Measurements from ENCODE around the gene ZBED1. TPM values are rescaled to one million over a fixed set of nuclear protein-coding genes. Genes with fewer than 3 reads are reported as not detected.
"Not testable (repeated sequence)": the region's sequence is repeated elsewhere in the genome, so short reads cannot be mapped to it uniquely, and the experiment has no call there.

ZBED1 gene
- total RNA-seq, 1 donor from 2014 or later = 30.3 TPM

DNA sequence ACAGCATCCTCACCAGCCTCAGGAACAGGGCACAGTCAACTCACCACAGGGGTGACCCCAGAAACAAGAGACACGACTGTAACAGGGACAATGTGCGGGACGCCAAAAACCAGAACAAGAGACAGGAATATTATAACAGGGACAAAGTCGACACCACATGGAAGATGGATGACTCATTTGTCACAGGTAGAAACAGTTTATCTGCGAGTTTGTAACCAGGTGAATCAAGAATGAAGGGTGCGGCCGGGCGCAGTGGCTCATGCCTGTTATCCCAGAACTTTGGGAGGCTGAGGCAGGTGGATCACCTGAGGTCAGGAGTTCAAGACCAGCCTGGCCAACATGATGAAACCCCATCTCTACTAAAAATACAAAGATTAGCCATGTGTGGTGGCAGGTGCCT, 44.7 kb downstream of the ZBED1 start:
- not testable (repeated sequence) for DNase-seq

DNA sequence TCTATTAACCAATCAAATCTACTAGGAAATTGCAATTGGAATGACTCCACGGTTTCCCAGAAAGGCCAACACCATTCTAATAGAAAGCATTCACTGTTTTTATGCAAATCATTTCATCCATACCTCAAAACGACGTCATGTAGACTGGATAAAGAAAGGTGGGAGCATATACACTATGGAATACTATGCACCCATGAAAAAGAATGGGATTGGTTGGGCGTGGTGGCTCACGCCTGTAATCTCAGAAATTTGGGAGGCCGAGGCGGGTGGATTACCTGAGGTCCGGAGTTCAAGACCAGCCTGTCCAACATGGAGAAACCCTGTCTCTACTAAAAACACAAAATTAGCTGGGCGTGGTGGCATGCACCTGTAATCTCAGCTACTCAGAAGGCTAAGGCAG, 46.2 kb downstream of the ZBED1 start:
- DNase-seq = not testable (repeated sequence)

DNA sequence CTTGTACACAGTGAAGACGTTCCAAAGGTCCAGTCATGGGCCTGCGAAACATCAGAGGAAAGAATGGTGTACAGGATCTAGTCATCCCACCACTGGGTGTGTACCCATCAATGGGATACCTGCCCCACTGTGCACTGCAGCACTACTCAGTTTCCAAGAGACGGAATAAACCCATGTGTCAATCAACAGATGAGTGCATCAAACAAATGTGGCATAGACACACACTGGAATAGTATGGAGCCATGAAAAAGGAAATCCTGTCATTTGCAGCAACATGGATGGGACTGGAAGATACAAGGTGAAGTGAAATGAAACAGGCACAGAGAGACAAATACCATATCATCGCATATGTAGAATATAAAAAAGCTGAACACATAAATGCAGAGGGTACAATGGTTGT, 48.0 kb downstream of the ZBED1 start:
- DNase-seq = no peak

DNA sequence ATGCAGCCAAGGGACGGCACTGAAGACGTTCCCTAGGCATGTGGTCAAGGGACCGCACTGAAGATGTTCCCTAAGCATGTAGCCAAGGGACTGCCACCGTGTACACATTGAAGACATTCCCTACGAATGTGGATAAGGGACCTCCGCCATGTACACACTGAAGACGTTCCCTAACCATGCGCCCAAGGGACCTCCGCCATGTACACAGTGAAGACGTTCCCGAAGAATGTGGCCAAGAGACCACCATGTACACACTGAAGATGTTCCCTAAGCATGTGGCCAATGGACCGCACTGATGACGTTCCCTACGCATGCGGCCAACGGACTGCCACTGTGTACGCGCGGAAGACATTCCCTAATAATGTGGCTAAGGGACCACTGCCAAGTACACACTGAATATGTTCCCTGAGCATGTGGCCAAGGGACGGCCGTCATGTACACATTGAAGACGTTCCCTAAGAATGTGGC, 48.4 kb downstream of the ZBED1 start:
- DNase-seq = no peak

DNA sequence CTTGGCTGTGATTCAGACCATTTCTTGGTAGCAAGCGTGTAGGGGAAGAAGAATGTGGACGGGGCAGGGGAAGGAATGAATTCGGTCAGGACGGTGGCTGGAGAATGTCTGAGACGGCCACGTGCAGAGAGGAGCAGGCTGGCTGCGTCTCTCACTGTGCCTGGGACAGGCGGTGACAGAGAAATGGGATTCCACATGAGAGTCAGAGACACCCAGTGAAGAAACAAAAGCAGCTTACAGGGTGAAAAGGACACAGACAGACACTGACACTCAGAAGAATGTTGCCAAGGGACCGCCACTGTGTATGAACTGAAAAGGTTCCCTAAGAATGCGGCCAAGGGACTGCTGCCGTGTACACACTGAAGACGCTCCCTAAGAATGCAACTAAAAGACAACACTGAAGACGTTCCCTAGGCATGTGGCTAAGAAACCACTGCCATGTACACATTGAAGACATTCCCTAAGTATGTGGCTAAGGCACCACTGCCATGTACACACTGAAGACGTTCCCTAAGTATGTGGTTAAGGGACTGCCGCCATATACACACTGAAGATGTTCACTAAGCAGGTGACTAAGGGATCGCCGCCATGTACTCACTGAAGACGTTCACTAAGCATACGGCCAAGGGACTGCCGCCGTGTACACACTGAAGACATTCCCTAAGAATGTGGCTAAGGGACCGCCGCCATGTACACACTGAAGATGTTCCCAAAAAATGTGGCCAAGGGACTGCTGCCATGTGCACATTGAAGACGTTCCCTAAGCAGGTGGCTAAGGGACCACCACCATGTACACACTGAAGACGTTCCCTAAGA, 49.1 kb downstream of the ZBED1 start:
- no peak for DNase-seq

DNA sequence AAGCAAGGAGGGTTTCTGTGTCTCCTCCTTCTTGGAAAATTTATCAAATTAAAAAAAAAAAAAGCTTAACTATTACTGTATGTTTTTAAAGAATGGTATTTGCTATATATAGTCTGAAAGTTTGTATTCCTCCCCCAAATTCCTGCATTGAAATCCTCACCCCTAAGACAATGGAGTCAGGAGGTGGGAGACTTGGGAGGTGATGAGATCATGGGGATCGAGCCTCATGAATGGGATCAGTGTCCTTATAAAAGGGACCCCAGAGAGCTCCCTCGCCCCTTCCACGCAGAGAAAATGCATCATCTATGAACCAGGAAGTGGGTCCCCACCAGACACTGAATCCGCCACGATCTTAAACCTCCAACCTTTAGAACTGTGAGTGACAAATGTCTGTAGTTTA, 50.1 kb downstream of the ZBED1 start:
- no peak for DNase-seq

DNA sequence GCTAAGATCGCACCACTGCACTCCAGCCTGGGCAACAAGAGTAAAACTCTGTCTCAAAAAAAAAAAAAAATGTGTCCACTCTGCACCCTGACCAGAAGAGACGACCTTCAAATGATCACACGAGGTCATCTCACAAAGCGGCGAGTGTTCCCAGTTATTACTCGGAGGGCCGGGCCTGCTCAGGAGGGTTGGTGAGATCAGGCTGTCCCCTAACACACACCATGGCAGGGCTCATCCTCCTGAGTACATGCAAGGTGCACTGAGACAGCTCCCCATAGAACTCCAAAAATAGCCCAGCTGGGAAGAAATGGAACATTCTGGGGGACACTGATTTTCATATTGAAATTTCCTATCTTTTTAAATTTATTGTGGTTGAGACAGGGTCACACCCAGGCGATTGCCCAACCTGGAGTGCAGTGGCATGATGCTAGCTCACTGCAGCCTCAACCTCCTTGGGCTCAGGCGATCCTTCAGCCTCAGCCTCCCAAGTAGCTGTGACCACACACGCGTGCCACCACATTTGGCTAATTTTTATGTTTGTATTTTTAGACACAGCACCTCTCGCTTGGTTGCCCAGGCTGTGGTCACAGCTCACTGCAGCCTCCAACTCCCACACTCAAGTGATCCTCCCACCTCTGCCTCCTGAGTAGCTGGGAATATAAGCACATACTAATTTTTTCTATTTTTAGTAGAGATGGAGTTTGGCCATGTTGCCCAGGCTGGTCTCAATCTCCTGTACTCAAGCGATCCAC, 51.5 kb downstream of the ZBED1 start:
- DNase-seq = no peak

DNA sequence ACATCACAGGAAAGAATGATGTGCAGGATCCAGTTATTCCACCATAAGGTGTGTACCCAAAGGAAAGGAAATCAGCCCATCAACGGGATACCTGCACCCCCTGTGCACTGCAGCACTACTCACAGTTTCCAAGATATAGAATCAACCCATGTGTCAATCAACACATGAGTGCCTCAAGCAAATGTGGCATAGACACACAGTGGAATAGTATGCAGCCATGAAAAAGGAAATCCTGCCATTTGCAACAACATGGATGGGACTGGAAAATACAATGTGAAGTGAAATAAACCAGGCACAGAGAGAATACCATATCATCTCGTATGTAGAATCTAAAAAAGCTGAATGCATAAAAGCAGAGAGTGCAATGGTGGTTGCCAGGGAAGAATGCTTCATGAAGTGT, 53.3 kb downstream of the ZBED1 start:
- DNase-seq = no peak

DNA sequence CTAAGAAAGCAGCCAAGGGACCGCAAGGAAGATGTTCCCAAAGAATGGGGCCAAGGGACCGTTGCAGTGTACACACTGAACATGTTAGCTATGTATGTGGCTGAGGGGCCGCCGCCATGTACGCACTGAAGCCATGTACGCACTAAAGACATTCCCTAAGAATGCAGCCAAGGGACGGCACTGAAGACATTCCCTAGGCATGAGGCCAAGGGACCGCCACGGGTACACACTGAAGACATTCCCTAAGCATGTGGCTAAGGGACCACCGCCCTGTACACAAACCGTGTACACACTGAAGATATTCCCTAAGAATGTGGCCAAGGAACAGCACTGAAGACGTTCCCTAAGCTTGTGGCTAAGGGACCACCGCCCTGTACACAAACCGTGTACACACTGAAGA, 54.0 kb downstream of the ZBED1 start:
- no peak for DNase-seq

DNA sequence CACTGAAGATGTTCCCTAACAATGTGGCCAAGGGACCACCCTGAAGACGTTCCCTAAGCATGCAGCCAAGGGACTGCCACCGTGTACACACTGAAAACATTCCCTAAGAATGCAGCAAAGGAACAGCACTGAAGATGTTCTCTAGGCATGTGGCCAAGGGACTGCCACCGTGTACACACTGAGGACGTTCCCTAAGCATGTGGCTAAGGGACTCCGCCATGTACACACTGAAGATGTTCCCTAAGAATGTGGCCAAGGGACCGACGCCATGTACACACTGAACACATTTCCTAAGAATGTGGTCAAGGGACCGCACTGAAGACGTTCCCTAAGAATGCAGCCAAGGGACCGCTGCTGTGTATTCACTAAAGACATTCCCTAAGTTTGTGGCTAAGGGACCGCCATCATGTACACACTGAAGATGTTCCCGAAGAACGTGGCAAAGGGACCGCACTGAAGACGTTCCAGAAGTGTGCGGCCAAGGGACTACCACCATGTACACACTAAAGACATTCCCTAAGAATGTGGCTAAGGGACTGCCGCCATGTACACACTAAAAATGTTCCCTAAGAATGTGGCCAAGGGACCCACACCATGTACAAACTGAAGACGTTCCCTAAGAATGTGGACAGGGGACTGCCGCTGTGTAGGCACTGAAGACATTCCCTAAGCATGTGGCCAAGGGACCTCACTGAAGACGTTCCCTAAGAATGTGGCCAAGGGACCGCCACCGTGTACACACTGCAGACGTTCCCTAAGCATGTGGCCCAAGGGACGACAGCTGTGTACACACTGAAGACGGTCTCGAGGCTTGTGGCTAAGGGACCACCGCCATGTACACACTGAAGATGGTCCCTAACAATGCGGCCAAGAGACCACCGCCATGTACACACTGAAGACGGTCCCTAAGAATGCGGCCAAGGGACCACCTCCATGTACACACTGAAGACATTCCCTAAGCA, 54.8 kb downstream of the ZBED1 start:
- DNase-seq = no peak

DNA sequence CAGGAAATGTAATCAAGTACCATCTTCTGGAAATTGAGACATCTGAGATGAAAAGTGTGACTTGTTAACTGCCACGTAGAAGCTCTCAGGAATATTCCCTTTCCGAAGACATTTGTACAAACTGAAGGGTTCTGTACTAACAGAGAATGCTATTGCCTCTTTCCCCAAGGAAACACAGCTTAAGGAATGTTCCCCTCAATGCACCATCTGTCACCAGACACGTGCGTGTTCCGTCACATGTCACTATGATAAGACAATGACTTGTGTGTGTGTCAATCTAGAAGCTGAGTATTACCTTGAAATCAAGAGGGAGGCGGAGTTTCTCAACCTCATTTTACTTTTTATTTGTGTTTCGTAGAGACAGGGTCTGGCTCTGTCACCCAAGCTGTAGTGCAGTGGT, 58.1 kb downstream of the ZBED1 start:
- no peak for DNase-seq

DNA sequence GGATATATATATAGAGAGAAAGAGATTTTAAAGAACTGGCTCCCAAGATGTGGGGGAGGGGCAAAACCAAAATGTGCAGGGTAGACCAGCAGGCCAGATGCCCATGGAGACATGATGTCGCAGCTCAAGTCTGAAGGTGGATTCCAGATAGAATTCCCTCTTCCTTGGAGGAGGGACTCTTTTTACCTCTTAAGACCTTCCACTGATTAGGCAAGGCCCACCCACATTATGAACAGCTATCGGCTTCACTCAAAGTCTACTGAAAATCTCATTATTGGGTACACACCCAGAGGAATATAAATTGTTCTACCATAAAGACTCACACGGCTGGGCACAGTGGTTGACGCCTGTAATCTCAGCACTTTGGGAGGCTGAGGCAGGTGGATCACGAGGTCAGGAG, 59.3 kb downstream of the ZBED1 start:
- no peak for DNase-seq

DNA sequence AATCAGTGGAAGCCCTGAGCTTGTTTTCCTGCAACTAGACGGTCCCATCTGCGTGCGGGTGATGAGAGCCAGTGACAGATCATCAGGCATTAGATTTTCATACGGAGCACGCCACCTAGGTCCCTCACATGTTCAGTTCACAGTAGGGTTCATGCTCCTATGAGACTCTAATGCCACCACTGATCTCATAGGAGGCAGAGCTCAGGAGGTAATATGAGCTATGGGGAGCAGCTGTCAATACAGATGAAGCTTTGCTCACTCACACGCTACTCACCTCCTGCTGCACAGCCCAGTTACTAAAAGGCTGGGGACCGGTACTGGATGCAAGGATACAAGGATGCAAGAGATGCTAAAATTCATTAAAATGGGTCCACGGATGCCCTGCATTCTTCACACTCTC, 61.2 kb downstream of the ZBED1 start:
- no peak for DNase-seq

Other genes starting within 250 kb of the ZBED1 start
- gene DHRSX, start within 50 bp of the ZBED1 start, total RNA-seq = 18.7 TPM
- 7.2 TPM for gene CD99, start 190.3 kb upstream of the ZBED1 start, total RNA-seq